NCI-H2196 (cell line): ENCODE data around the gene CRX.
"Not testable (repeated sequence)": the region's sequence is repeated elsewhere in the genome, so short reads cannot be mapped to it uniquely, and the experiment has no call there.

Experiments
- DNase-seq: peaks from one replicate; lab custom pipeline; 2025; ENCODE audit not compliant: unreplicated experiment; lab: John Stamatoyannopoulos, UW

Gene CRX

DNA sequence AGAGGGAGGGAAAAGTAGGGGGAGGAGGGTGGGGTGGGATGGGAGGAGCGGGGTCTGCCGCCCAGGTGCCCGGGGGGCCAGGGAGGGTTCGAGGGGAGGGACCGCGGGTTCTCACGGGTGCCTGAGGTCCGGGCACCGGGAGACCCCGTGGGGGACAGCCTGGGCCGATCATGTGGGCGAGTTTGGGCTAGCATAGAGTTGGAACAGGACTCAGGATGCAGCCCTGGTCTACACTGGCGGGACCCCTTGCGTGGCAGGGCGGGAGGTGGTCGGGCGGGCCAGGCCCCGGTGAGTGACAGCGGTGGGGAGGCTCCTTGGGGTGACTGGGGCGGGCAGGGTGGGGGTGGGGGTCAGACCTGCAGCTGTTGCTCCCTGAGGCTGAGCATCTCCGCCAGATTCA lies 18.6 kb upstream of the CRX start:
- DNase-seq = not testable (repeated sequence)

DNA sequence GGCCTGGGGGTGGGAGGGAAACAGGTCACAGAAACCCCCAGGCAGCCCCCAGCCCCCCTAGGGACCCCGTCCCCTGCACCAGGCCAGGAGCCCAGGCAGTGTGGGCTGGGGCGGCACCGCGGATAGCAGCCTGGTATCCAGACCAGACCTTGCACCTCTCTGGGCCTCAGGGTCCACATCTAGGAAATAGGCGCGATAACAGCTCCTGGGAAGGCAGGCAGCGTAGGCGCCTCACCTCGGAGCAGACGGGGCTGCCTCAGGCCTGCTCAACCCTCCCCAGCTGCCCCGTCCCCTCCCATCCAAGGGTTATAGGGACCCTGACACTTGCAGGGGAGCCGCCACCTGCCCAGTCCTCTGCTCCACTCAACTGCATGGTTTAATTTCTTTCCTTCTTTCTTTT lies 18.1 kb upstream of the CRX start:
- not testable (repeated sequence) for DNase-seq

DNA sequence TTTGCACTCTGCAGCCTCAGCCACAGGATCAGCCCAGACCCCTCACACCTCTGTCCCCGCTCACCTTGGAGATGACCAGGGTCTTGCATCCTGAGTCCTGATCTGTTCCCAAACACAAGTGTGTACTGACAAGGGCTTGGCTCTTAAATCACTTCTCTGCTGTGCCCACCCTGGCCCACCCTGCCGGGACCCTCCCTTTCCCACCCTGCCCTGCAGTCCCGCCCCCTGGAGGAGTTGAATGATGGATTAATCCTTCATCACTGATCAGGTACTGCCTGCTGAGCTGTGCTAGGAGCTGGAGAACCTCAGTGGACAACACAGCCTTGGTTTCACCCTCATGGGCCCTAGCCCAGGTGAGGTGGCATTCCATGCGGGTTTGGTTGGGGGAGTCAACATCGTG lies 17.3 kb upstream of the CRX start, which contains the start of gene TPRX1:
TSS of gene TPRX1 (minus strand) at position 101 of the 400 bp plus-strand sequence. CDS start at position 89, 12 bp downstream.
- not testable (repeated sequence) for DNase-seq

DNA sequence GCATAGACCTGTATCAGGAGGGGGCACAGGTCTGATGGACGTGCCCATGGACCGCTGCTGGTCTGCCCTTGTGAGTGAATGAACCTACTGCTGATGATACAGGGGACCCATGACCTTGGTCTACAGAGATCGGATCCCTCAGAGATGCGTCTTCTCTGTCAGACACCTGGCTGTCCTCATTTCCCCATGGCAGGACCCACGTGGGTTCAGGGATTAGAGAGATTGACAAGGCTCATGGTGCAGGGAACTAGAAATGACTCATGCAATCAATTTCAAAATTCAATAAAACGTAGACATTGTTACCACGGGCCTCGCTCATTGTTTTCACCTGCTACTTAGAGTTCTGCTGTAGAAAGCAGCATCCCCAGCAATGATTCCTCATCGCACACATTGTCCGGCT lies 16.4 kb upstream of the CRX start:
- no peak for DNase-seq

DNA sequence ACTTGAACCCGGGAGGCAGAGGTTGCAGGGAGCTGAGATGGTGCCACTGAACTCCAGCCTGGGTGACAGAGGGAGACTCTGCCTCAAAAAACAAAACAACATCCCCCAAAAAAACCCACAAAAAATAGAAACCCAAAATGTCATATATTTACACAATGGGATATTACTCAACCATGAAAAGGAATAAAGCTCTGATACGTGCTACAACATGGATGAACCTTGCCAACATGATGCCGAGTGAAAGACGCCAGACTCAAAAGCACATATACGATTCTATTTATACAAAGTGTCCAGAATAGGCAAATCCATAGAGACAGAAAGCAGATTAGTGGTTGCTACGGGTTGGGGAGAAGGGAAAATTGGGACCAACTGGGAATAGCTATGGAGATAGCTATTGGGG lies 15.3 kb upstream of the CRX start:
- DNase-seq = no peak

DNA sequence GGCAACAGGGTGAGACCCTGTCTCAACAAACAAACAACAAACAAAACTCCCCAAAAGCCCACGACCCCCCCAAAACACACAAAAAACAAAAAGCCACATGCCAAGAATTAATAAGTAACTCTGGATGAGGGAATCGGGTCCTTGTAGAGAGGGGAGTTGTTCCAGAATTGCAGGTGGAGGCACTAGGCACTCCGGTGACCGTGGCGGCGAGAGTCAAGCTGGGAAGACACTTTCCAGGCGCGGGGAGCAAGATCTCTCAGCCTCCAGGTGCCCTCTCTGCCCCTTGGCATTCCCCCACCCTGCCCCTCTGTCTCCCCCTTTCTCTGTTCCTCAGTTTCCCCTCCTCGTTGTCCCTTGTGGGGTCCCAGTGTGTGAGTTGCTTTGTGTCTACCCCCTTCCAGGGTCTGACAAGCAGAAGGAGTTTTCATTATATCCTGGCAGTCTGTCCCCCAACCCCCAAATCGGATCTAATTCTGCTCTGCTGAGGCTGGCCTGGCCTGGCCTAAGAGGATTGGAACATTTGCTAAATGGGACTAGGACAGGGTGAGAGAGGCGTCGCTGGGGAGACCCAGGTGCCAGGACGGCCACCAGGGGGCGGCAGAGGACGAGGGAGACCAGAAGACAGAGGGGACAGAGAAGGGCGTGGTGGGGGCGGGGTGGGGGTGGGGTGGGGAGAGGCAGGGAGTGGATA lies 8.3 kb upstream of the CRX start:
- DNase-seq = peak; percentile 71

DNA sequence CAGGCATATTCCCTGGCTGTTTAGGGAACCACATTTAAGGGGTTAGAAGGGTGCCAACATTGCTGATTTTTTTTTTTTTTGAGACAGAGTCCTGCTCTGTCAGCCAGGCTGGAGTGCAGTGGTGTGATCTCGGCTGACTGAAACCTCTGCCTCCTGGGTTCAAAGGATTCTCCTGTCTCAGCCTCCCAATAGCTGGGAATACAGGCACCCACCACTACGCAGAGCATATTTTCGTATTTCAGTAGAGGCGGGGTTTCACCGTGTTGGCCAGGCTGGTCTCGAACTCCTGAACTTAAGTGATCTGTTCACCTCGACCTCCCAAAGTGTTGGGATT lies 7.8 kb upstream of the CRX start:
- no peak for DNase-seq

DNA sequence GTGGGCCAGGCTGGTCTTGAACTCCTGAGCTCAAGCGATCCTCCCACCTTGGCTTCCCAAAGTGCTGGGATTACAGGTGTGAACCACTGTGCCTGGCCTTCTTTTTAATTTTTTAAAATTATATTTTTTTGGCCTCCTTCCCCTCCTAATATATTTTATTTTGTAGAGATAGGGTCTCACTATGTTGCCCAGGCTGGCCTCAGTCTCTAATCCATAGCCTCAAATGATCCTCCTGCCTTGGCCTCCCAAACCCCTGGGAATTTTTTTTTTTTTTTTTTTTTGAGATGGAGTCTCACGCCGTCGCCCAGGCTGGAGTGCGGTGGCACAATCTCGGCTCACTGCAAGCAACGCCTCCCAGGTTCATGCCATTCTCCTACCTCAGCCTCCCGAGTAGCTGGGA lies 5.5 kb upstream of the CRX start:
- DNase-seq = not testable (repeated sequence)

DNA sequence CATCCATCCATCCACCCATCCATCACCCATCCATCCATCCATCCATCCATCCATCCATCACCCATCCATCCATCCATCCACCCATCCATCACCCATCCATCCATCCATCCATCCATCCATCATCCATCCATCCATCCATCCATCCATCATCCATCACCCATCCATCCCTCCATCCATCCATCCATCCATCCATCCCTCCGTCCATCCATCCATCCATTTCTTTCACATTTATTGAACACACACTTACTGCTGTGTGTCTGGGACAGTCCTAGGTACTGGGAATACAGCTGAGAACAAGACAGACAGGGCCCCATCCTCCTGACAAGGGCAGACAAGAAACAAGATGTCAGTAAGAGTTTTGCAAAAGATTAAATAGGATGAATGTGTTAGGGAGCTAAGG lies 3.5 kb upstream of the CRX start:
- DNase-seq = not testable (repeated sequence)

DNA sequence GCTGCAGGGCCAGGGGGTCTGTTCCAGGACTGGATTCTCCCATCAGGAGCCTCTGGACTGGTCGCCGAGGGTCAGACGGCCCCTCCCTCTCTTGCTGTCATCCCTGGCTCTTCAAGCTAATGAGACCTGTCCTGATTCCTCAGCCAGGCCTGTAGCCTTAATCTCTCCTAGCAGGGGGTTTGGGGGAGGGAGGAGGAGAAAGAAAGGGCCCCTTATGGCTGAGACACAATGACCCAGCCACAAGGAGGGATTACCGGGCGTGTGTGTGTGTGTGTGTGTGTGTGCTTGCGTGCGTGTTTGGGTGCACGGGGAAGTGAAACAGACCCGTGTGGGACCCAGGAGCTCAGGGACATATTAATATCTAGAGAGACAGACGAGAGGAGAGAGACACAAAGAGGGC lies 1.9 kb upstream of the CRX start:
- no peak for DNase-seq

DNA sequence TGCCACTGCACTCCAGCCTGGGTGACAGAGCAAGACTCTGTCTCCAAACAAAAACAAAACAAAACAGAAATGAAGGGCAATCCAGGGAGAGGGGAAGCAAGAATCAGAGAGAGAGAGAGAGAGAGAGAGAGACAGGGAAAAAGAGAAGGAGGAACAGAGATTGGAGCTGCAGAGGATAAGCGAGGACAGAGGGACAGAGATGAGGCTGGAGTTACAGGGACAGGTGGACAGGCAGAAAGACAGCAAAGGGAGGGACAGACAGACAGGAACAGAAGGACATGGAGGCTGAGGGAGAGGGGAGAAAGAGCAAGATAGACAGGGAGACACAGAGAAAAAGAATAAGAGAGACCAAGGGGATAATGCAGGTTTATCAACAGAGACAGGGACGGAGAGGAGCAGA lies 1.3 kb upstream of the CRX start:
- DNase-seq = no peak

DNA sequence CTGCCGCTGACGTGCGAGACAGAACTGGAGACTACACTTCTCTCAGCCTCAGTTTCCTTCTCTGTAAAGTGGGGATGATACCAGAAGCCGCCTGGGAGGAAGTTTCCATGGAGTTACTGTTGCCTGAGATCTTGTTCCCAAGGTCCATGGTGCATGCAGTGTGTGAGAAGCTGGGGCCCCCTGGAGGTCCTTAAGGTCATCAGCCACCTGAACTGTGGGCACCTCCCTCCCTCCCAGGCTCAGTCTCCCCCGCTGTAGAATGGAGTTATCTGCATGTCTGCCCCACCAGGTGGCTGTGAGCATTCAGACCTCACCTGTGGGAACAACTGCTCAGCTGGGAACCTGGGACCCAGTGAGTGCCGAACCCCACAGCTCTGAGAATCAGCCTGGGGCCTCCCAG lies 2.7 kb downstream of the CRX start:
- no peak for DNase-seq

DNA sequence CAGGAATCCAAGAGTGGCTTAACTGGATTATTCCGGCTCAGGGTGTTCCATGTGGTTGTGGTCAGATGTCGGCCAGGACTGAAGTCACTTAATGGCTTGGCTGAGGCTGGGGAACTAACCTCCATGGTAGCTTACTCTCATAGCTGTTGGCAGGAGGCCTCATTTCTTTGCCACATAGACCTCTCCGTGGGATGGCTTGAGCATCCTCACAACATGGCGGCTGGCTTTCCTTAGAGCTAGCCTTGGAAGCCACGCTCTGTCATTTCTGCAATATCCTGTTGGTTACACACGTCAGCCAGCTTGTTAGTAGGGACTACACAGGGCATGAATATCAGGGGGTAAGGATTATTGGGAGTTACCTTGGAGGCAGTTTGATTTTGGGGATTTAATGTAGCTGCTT lies 5.1 kb downstream of the CRX start:
- DNase-seq = no peak

DNA sequence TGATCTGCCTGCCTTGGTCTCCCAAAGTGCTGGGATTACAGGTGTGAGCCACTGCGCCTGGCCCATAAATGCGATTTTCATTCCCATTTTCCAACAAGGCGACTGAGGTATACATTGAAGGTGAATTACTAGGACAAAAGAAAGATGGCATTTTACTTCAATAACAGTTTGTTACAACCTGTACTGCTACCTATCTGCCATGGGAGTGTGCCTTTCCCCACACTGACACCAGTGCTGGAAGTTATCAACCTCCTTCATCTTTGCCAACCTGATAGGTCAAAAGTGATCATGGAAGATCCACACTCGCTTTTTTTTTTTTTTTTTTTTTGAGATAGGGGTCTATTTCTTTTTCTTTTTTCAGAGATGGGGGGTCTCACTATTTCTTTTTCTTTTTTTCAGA lies 11.0 kb downstream of the CRX start:
- no peak for DNase-seq

DNA sequence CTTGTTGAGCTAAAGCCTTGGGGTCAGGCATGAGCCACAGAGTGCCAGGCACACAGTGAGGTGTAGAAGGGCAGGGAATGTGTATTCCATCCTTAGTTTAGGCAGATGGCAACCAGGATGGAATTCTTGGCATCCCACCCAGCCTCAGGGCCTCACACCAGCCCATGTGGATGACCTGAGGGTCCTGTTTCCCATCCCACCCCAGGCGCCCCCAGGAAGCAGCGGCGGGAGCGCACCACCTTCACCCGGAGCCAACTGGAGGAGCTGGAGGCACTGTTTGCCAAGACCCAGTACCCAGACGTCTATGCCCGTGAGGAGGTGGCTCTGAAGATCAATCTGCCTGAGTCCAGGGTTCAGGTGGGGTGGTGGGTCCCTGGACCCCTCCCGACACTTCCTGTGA lies 14.3 kb downstream of the CRX start:
- DNase-seq = no peak

DNA sequence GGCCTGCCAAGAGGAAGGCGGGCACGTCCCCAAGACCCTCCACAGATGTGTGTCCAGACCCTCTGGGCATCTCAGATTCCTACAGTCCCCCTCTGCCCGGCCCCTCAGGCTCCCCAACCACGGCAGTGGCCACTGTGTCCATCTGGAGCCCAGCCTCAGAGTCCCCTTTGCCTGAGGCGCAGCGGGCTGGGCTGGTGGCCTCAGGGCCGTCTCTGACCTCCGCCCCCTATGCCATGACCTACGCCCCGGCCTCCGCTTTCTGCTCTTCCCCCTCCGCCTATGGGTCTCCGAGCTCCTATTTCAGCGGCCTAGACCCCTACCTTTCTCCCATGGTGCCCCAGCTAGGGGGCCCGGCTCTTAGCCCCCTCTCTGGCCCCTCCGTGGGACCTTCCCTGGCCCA lies 17.7 kb downstream of the CRX start:
- no peak for DNase-seq

DNA sequence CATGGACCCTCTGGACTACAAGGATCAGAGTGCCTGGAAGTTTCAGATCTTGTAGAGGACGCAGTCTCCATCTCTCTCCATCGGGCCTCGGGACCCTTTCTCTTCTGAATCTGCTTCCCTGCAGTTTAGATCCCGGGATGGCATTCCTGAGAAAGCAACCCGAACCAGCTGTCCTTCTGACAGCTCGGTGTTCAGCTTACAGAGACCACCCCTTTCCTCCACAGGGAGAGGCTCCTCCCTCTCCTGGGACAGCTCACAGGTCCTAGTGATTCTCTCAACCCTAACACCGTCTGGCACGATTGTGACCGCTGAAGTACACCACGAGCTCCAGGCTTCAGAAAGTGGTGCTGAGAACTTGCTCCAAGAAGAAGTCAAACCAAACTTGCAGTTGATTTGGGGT lies 18.2 kb downstream of the CRX start:
- no peak for DNase-seq

DNA sequence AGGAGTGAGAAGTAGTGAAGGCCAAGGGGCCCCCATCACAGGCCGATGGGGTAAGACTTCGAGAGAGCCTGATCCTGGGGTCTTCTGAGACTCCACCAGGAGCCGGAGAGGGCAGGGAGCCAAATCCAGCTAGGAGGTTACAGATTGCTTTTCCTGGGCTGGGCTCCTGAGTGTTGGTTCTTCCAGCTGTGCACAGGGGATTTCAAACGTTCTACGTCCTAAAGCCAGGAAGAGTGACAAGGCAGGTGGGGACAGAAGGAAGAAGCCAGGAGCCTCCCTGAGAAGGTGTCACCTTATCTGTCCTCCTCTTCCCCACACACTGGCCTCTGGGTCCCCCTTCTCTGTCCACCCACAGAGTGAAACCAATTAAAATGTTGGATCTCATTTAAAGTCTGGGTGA lies 21.2 kb downstream of the CRX start:
- no peak for DNase-seq

DNA sequence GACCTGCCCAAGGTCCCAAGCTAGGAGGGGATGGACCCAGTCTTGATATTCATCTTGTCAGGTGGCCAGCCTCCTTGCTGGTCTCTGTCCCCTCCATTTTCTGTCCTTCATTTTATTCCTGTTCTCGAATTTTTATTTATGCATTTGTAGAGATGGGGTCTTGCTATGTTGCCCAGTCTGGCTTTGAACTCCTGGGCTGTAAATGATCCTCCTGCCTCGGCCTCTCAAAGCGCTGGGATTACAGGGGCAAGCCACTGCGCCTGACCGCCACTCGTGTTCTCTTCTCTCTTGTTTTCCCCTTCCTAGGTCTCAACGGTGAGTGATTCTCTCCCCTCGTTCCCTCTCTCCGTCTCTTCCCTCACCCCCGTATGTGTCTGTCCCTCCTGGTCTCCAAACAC lies 26.7 kb downstream of the CRX start:
- DNase-seq = no peak

DNA sequence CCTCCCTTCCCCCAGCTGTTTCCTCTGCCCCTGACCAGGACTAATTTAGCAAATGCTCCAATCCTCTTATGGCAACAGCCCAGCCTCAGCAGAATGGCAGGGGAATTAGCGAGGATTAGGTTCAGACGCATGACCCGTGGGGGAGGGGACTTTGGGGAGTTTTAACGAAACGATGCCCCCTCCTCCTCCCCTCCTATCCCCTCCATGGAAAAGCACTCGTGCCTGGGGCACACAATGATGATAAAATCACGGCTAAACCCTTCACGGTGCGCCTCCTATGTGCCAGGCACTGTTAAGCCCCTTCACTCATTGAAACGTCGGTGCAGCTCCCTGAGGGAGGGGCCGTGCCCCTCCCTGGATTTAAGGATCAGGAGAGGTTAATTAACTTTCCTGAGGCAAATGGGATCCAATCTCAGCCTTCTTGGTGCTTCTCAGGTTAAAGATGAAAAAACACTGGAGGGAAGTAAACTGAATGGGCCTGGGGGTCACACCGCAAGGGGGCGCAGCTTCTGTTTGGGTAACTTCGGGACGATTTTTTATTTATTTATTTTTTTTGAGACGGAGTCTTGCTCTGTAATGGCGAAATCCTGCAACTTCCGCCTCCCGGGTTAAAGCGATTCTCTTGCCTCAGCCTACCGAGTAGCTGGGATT lies 27.2 kb downstream of the CRX start:
- DNase-seq = no peak

DNA sequence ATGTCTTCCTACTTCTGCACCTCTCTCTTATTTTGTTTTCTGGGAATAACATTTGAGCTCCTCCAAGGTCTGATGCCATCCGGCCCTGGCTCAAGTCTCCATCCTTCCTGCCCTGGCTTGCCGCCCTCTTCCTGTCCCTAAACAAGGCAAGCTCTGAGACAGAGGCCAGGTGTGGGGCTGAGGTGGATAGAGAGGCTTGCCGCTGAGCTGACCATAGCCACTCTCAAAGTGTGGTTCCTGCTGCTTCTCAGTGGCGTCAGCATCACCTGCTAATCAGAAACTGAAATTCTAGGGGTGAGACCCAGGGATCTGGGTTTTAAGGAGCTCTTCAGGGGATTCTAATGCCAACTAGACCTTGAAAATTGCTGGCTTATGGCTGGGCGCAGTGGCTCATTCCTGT lies 31.3 kb downstream of the CRX start:
- no peak for DNase-seq

DNA sequence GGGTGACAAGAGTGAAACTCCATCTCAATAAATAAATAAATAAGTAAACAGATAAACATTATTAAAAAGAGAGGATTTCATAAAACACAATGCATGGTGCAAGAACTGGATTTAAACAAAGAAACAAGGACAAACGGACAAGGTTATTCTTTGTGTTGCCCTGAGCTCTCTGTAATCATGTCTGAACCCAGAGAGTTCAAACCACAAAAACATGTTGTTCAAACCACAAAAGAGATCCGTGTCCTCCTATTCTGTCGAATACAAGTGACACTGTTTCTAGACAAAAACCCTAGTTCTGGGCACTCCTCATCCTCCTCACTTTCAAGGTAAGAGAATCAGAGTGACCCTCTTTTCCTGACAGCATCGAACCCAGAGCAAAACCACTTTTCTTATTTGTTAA lies 32.7 kb downstream of the CRX start:
- DNase-seq = no peak

DNA sequence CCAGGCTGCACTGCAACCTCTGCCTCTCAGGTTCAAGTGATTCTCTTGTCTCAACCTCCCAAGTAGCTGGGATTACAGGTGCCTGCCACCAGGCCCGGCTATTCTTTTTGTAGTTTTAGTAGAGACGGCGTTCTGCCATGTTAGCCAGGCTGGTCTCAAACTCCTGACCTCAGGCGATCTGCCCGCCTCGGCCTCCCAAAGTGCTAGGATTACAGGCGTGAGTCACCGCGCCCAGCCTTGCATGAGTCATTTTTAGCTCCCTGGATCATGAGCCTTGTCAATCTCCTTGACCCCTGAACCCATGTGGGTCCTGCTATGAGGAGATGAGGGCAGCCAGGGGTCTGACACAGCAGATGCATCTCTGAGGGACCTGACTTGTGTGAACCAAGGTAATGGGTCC lies 36.5 kb downstream of the CRX start:
- DNase-seq = not testable (repeated sequence)
